ENCODE results near the gene WDFY4. TPM values are rescaled to one million over a fixed set of nuclear protein-coding genes. Genes with fewer than 3 reads are reported as not detected.

Gene WDFY4
- total and polyA plus RNA-seq, 9 of the 15 experiments (the other 6 are each of a cell fraction or from before 2014, with no cell fraction given), result 0.01 to 0.02 (median 0.01) TPM; not detected in 6

DNA sequence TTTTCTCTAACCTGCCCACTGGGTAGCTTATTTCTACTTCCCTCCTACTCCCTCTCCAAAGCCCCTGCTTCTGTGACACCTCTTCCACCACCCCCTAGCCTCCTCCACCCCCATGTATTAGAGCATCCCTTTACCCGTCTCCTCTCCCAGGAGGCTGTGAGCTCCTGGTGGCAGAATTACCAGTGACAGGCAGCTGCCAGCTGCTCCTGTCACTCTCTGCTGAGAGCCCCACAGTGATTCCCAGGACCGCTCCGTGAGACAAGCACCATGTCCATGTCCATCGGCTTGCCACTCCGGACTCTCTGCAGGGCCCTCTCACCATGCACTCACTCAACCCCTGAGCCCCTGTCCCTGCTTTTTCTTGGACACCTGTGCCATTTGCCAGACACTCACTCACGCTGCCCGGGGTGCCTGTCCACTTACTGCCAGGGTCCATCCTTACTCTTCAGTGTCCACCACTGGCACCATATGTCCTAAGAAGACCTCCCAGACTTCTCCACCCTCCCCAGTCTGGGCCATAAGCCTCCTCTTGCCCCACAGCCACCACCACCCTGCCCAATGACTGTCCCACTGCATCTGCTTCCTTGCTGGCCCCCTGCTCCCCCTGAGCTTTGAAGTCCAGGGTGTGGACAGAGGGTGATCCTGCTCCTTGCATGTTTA, 9.8 kb downstream of the WDFY4 start (continued):
- TF ChIP-seq, protein P1, sequence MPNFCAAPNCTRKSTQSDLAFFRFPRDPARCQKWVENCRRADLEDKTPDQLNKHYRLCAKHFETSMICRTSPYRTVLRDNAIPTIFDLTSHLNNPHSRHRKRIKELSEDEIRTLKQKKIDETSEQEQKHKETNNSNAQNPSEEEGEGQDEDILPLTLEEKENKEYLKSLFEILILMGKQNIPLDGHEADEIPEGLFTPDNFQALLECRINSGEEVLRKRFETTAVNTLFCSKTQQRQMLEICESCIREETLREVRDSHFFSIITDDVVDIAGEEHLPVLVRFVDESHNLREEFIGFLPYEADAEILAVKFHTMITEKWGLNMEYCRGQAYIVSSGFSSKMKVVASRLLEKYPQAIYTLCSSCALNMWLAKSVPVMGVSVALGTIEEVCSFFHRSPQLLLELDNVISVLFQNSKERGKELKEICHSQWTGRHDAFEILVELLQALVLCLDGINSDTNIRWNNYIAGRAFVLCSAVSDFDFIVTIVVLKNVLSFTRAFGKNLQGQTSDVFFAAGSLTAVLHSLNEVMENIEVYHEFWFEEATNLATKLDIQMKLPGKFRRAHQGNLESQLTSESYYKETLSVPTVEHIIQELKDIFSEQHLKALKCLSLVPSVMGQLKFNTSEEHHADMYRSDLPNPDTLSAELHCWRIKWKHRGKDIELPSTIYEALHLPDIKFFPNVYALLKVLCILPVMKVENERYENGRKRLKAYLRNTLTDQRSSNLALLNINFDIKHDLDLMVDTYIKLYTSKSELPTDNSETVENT (CRISPR knock-in tag; IDR thresholded peaks at IDR 0.05), result no peak
- TF ChIP-seq MAZ (CRISPR knock-in tag; conservative IDR thresholded peaks at IDR 0.05 in 1 of 2, IDR thresholded peaks at IDR 0.05 in 1 of 2), result no peak
- TF ChIP-seq RCOR1 (IDR thresholded peaks at IDR 0.05; ENCODE audit: borderline replicate concordance in 1 of 2, low read depth in 2 of 2, low read length in 2 of 2), result no peak
- TF ChIP-seq LARP7 (IDR thresholded peaks at IDR 0.05), result no peak
- TF ChIP-seq NCOA6 (IDR thresholded peaks at IDR 0.05), result no peak
- no peak for TF ChIP-seq CREM (IDR thresholded peaks at IDR 0.05; ENCODE audit: low read depth)
- no peak for TF ChIP-seq CSDE1 (IDR thresholded peaks at IDR 0.05)
- TF ChIP-seq ZNF830 (CRISPR knock-in tag; IDR thresholded peaks at IDR 0.05), result no peak
- TF ChIP-seq NFRKB (IDR thresholded peaks at IDR 0.05; ENCODE audit: low read depth), result no peak
- TF ChIP-seq, protein P2, sequence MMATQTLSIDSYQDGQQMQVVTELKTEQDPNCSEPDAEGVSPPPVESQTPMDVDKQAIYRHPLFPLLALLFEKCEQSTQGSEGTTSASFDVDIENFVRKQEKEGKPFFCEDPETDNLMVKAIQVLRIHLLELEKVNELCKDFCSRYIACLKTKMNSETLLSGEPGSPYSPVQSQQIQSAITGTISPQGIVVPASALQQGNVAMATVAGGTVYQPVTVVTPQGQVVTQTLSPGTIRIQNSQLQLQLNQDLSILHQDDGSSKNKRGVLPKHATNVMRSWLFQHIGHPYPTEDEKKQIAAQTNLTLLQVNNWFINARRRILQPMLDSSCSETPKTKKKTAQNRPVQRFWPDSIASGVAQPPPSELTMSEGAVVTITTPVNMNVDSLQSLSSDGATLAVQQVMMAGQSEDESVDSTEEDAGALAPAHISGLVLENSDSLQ (IDR thresholded peaks at IDR 0.05), result no peak
- no peak for TF ChIP-seq MXI1 (IDR thresholded peaks at IDR 0.05; ENCODE audit: low read depth, low read length)
